ENCODE data around the gene KLRC4.
"Not testable (repeated sequence)": the region's sequence is repeated elsewhere in the genome, so short reads cannot be mapped to it uniquely, and the experiment has no call there.

KLRC4 gene

GRCh38 chr12:10386857-10387256 lies 22.7 kb downstream of the KLRC4 start:
- DNase-seq (ENCODE audit: low read depth, low spot score): no peak
- H3K4me3 ChIP-seq (ENCODE audit: low read depth, low read length): no peak overlapping the region
- no peak for TF ChIP-seq CTCF (IDR thresholded peaks at IDR 0.05; ENCODE audit: low read depth, low read length)
- in situ Hi-C loops (cut with HindIII; ENCODE audit: low sequenced_read_pairs): no loop called here

- peak; percentile 93 for DNase-seq (ENCODE audit: low read depth, low spot score)
- TF ChIP-seq CTCF (IDR thresholded peaks at IDR 0.05; ENCODE audit: low read depth, low read length): no peak
- in situ Hi-C loops (cut with HindIII; ENCODE audit: low sequenced_read_pairs): no loop called here
- no peak overlapping the region for H3K4me3 ChIP-seq (ENCODE audit: low read depth, low read length)
Observed at GRCh38 chr12:10385166-10385613, 24.4 kb downstream of the KLRC4 start.

GRCh38 chr12:10384191-10384590 lies 25.4 kb downstream of the KLRC4 start:
- in situ Hi-C loops (cut with HindIII; ENCODE audit: low sequenced_read_pairs): no loop called here
- no peak for TF ChIP-seq CTCF (IDR thresholded peaks at IDR 0.05; ENCODE audit: low read depth, low read length)

GRCh38 chr12:10381928-10382628 lies 27.5 kb downstream of the KLRC4 start:
- no peak for TF ChIP-seq CTCF (IDR thresholded peaks at IDR 0.05; ENCODE audit: low read depth, low read length)
- no peak overlapping the region for H3K4me3 ChIP-seq (ENCODE audit: low read depth, low read length)
- in situ Hi-C loops (cut with HindIII; ENCODE audit: low sequenced_read_pairs): no loop called here
- no peak for DNase-seq (ENCODE audit: low read depth, low spot score)

More at GRCh38 chr12:10384191-10384590, 25.4 kb downstream of the KLRC4 start:
- no peak overlapping the region for H3K4me3 ChIP-seq (ENCODE audit: low read depth, low read length)
- DNase-seq (ENCODE audit: low read depth, low spot score): no peak

GRCh38 chr12:10378737-10379136 lies 30.8 kb downstream of the KLRC4 start:
- DNase-seq (ENCODE audit: low read depth, low spot score); in situ Hi-C loops (cut with HindIII; ENCODE audit: low sequenced_read_pairs); H3K4me3 ChIP-seq (ENCODE audit: low read depth, low read length): not testable (repeated sequence)

- in situ Hi-C loops (cut with HindIII; ENCODE audit: low sequenced_read_pairs): no loop called here
- no peak for DNase-seq (ENCODE audit: low read depth, low spot score)
- H3K4me3 ChIP-seq (ENCODE audit: low read depth, low read length): no peak overlapping the region
- TF ChIP-seq CTCF (IDR thresholded peaks at IDR 0.05; ENCODE audit: low read depth, low read length): no peak
Observed at GRCh38 chr12:10374624-10375018, 34.9 kb downstream of the KLRC4 start.

- no peak overlapping the region for H3K4me3 ChIP-seq (ENCODE audit: low read depth, low read length)
- in situ Hi-C loops (cut with HindIII; ENCODE audit: low sequenced_read_pairs): no loop called here
- no peak for TF ChIP-seq CTCF (IDR thresholded peaks at IDR 0.05; ENCODE audit: low read depth, low read length)
- no peak for DNase-seq (ENCODE audit: low read depth, low spot score)
Observed at GRCh38 chr12:10372559-10372958, 37.0 kb downstream of the KLRC4 start.

- DNase-seq (ENCODE audit: low read depth, low spot score); H3K4me3 ChIP-seq (ENCODE audit: low read depth, low read length); in situ Hi-C loops (cut with HindIII; ENCODE audit: low sequenced_read_pairs): not testable (repeated sequence)
Observed at GRCh38 chr12:10371893-10372535, 37.5 kb downstream of the KLRC4 start.

Measured in astrocyte of the spinal cord (primary cell).